Retina (tissue), 1 donor: ENCODE data around the gene SLC39A11.
"Not testable (repeated sequence)": the region's sequence is repeated elsewhere in the genome, so short reads cannot be mapped to it uniquely, and the experiment has no call there.

Experiments
- DNase-seq: peaks from one replicate; pipeline ENCODE4 v3.0.0-alpha.2; 2016

The SLC39A11 gene

GRCh38 chr17:72862276-72862999 lies 230.1 kb downstream of the SLC39A11 start:
- DNase-seq, result peak; percentile 31

DNA sequence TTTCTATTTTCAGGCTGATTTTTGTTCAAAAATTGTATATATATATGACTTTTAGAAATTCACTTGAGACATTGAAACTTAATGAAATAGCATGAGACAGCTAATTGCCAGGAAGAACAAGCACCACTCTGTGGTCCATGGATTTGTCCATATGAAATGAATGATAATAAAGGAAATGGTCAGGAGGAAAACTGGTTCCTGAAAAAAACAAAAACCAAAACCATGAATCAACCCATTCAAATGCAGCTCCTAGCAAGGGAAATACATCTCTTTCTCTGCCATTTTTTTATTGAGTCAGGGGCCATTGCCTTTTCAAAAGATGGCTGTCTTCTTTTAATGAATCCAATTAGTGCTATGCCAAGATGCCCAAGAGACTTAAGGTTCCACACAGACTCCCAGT lies 230.7 kb downstream of the SLC39A11 start:
- DNase-seq, result no peak

DNA sequence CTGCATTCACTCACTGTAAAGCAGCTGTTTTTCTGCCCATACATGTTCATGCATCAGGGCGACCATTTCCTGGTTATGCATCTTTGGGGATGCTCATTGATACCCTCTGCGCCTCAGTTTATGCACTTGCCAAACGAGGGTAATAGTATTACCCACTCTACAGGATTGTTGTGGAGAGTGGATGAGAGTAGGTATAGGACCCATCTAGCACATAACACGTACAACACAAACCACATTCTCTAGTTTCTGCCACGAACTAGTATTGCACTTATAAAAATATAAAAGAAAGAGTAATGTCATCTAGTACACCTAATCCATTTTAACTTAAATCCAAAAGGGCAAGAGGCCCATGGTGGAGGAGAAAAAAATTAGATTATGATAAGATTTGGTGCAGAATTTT lies 231.7 kb downstream of the SLC39A11 start:
- no peak for DNase-seq

- no peak for DNase-seq
These were observed 233.5 kb downstream of the SLC39A11 start for GRCh38 chr17:72858826-72859495.

GRCh38 chr17:72853440-72854415 lies 238.8 kb downstream of the SLC39A11 start:
- no peak for DNase-seq

DNA sequence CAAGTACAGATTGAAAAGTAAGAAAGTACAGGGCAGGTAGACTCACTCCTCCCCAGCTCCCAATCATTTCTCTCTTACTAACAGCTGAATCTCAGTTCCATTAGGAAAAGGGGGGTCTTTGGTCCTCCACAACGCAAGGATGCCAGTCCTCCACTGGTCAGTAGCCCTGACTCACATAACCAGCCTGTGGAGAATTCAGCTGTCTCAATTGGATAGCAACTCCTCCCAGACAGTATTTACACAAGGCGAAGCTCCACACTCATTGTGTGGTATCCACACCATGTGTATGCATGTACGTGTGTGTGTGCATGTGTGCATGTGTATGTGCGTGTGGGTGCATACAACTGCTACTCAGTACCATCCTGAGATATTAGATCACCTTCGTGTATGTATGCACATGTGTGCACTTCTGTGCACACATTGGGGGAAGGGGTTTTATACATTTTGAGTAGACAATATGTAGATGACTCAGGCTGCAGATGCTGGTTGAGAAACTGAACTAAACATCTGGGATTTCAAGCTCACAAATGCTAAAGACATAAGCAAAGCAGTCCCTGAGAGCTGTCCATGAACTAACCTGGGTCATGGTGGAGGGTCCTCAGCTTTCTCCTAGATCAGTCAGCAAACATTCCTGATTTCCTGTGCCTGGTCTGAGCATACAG lies 240.1 kb downstream of the SLC39A11 start:
- no peak for DNase-seq

DNA sequence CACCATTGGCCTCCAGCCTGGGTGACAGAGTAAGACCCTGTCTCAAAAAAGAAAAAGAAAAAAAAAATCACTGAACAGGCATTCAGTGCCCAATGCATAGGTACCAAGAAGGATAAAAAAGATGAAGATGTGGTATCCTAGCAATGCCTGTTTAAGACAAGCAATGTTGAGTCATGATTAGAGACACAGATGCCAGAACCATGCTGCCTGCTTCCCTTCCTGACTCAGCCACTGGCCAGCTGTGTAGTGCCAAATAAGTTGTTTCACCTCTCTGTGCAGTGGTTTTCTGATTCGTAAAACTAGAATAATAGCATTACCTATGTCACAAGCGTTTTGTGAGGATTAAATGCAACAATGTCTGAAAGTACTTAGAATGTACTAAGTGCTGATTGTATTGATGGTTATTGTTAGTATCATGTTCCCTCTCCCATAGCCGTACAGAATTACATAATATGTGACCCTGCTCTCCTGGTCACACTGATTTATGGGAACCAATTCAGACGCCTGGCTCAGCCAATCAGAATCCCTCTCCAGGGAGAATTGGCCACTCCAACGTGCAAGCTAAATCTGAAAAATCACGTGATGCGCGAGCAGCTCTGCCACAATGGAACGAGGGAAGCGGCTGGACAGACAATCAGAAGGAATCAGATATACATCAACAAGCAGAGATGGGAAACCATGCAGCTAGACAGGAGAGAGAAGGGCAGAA lies 241.9 kb downstream of the SLC39A11 start:
- DNase-seq, result no peak

DNA sequence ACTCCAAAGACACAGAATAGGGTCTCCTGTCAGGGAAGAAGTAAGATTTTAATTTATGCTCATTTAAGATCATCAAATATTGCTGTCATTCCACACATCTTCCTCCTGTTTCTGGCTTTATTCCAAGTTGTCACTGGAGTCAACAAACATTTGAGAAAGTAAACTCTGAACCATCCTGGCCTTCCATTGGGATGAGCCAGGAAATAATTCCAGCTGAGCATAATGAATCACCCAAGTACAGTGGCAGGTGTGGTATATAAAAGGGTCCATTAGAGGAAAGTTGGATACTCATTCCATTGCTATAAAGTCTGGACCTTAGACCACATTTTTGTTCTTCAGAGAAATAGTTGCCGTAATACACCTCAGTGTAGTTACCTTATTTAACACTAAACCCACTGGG lies 246.1 kb downstream of the SLC39A11 start:
- no peak for DNase-seq

GRCh38 chr17:72843591-72843990 lies 248.9 kb downstream of the SLC39A11 start:
- DNase-seq, result no peak

DNA sequence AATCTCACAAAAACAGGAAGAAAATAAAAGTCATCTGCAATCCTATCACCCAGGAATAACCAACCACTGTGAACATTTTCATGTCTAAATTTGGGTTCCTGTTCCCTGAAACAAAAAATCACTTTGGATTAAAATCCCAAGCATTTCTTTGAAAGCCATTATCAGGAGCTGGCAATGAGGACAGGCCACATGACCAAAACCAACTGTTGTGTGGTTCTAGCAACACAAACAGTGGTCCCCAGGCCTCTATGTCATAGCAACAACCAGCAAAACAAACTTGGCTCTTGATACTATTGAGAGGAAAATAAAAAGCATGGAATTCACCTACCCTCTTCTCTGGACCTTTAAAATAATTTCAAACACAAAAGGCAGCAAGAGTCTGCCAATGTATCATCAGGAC lies 252.5 kb downstream of the SLC39A11 start:
- DNase-seq, result no peak

GRCh38 chr17:72839131-72839725 lies 253.3 kb downstream of the SLC39A11 start:
- no peak for DNase-seq

DNA sequence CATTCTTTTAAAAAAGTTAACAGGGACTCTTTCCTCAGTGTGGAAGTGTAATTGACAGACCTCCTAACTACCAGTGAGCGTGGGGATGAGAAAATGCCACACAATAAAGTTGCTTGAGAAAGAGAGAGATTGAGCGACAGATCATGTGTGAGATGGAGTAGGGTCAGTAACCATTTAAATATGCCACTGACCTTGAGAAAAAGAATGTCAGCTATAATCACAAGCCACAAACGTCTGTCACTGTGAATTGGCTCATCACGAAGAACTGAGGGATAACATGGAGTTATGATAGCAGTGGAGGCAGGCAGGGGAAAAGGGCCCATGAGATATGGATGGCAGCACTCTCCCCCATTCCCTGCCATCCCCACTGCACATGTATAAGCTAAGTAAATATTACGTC lies 253.9 kb downstream of the SLC39A11 start:
- DNase-seq, result no peak

GRCh38 chr17:72838068-72838467 lies 254.4 kb downstream of the SLC39A11 start:
- no peak for DNase-seq

DNA sequence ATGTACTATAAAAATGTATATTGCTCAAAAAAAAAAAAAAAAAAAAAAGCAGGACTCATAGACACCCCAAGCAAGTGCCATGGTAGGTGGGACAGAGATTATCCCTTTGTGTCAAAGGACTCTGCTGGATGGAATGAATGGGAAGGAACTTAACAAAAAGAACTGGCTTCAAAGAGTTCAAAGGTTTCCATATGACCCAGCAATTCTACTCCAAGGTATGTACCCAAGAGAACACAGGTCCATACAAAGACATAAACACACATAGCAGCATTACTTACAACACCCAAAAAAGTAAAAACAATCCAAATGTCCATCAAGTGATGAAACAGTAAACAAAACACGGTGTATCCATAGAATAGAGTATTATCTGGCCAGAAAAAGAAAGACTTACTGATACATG lies 255.2 kb downstream of the SLC39A11 start:
- DNase-seq, result no peak

- no peak for DNase-seq
These were observed 259.2 kb downstream of the SLC39A11 start for GRCh38 chr17:72833128-72833765.

GRCh38 chr17:72832306-72832705 lies 260.2 kb downstream of the SLC39A11 start:
- no peak for DNase-seq

- DNase-seq, result no peak
These were observed 262.6 kb downstream of the SLC39A11 start for GRCh38 chr17:72829883-72830282.

- no peak for DNase-seq
These were observed 265.9 kb downstream of the SLC39A11 start for GRCh38 chr17:72826602-72827001.

DNA sequence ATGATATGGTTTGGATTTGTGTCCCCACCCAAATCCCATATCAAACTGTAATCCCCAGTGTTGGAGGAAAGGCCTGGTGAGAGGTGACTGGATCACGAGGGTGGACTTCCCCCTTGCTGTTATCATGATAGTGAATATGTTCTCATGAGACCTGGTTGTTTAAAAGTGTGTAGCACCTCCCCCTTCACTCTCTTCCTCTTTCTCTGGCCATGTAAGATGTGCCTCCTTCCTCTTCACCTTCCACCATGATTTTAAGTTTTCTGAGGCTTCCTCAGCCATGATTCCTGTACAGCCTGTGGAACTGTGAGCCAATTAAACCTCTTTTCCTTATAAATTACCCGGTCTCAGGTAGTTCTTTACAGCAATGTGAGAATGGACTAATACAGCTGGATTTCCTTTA lies 266.4 kb downstream of the SLC39A11 start:
- not testable (repeated sequence) for DNase-seq

- no peak for DNase-seq
These were observed 267.3 kb downstream of the SLC39A11 start for GRCh38 chr17:72825218-72825617.

DNA sequence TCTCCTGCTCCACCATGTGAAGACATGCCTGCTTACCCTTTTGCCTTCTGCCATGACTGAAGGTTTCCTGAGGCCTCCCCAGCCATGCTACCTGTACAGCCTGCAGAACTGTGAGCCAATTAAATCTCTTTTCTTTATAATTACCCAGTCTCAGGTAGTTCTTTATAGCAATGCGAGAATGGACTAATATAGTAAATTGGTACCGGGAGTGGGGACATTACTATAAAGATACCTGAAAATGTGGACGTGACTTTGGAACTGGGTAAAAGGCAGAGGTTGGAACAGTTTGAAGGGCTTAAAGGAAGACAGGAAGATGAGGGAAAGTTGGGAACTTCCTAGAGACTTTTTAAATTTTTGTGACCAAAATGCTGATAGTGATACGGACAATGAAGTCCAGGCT lies 268.2 kb downstream of the SLC39A11 start:
- DNase-seq, result not testable (repeated sequence)
